ENCODE results near the gene DNAH3. TPM values are rescaled to one million over a fixed set of nuclear protein-coding genes. Genes with fewer than 3 reads are reported as not detected.

The DNAH3 gene
- total and polyA plus RNA-seq, 2 of the 8 experiments (the other 6 are each of a cell fraction or from before 2014, with no cell fraction given) = 0.57 to 0.71 TPM

DNA sequence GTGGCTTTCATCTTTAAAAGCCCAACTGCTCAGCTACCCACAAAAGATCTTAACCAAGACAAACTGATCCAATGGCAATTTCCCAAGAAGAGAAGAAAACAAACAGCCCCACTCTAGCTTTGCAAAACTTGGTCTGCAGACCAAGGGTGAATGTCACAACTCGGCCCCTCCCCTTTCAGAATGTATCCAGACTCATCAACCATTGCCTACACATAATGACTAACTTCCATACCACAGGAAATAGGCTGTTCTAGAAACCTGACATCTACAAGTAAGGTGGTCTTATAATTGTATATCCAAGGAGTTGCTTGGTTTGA, 266.4 kb downstream of the DNAH3 start:
- no peak overlapping the region for H3K14ac ChIP-seq (ENCODE audit: insufficient read length)
- no peak overlapping the region for H4K91ac ChIP-seq (replicated peaks; ENCODE audit: insufficient read length, low read length)
- H2BK5ac ChIP-seq (ENCODE audit: low read depth, low read length) = no peak overlapping the region
- POLR2A ChIA-PET (ENCODE audit: partially characterized antibody) = interaction anchor here (1.1 to 2.4 kb wide), 2 partner anchors 11 to 15 kb away, joined by 3 to 5 read pairs; no protein-coding TSS in a partner anchor
- no peaks in the 10 kb centered on the region for H3K36me3 ChIP-seq (ENCODE audit: control insufficient read depth in 2 of 4, insufficient read depth in 4 of 4, low read length in 3 of 4)
- no peak overlapping the region for H2AK5ac ChIP-seq (ENCODE audit: low read depth, low read length)
- no peaks in the 10 kb centered on the region for H3K9me3 ChIP-seq (ENCODE audit: insufficient read depth in 2 of 2, low read depth in 1 of 2, low read length in 1 of 2)
- no peak overlapping the region for H2BK120ac ChIP-seq (replicated peaks; ENCODE audit: low read depth, low read length)
- WGBS, 2 experiments (ENCODE audit: extremely low coverage in 1 of 2, insufficient coverage in 1 of 2, insufficient read length in 1 of 2, insufficient replicate concordance in 2 of 2, low coverage in 1 of 2, low lambda C conversion rate in 2 of 2, missing lambda C conversion rate in 1 of 2) = 88% methylated on average over 1 of the region's 1 CpG; no CpG with 5 or more reads in 1 of the 2 experiments
- H3K4me3 ChIP-seq (ENCODE audit: extremely low read depth in 1 of 4, insufficient read depth in 2 of 4, low read depth in 3 of 4, low read length in 4 of 4) = no peak overlapping the region
- H3K79me2 ChIP-seq (ENCODE audit: control insufficient read depth in 1 of 2, insufficient read depth in 2 of 2, low read length in 2 of 2) = peaks cover 6 to 74% of the 10 kb centered on the region in 2 experiments; a peak in 3 of 4 replicates
- no peak overlapping the region for H3K9ac ChIP-seq (replicated peaks in 1 of 4; ENCODE audit: extremely low read depth in 1 of 4, low read depth in 3 of 4, low read length in 3 of 4)
- H4K5ac ChIP-seq (ENCODE audit: insufficient read length, low read depth, low read length) = no peak overlapping the region
- FAIRE-seq = no peak
- H3K4ac ChIP-seq (replicated peaks; ENCODE audit: insufficient read length, low read depth, low read length) = no peak overlapping the region
- no peak overlapping the region for H3K23ac ChIP-seq (ENCODE audit: insufficient read length)
- H3K27me3 ChIP-seq (replicated peaks in 1 of 4; ENCODE audit: control insufficient read depth in 3 of 4, extremely low read depth in 1 of 4, insufficient read depth in 3 of 4, low read length in 3 of 4) = no peaks in the 10 kb centered on the region
- no peak overlapping the region for H2BK12ac ChIP-seq (ENCODE audit: low read depth, low read length)
- no peak overlapping the region for H3K4me2 ChIP-seq (ENCODE audit: insufficient read depth in 1 of 2, low read depth in 2 of 2, low read length in 2 of 2)
- no peak overlapping the region for H2BK15ac ChIP-seq (ENCODE audit: low read length)
- H2AFZ ChIP-seq (ENCODE audit: low read length) = no peak overlapping the region
- CTCF ChIA-PET (ENCODE audit: partially characterized antibody) = no interaction called here
- no peaks in the 10 kb centered on the region for H4K20me1 ChIP-seq (replicated peaks in 1 of 2; ENCODE audit: control insufficient read depth in 1 of 2, insufficient read depth in 2 of 2, low read length in 2 of 2)
- no peak overlapping the region for H4K8ac ChIP-seq (ENCODE audit: extremely low read depth, insufficient read depth, low read length)
- no peak overlapping the region for H3K18ac ChIP-seq (ENCODE audit: extremely low read depth, low read length)
- no peak overlapping the region for H3K56ac ChIP-seq (replicated peaks; ENCODE audit: insufficient read length, low read depth, low read length)
- no peak overlapping the region for H3K27ac ChIP-seq (ENCODE audit: low read depth, low read length)
- peaks cover 7% of the 10 kb centered on the region; the same call in 1 of the 2 replicates for H3K79me1 ChIP-seq (ENCODE audit: low read depth, low read length)
- H3K4me1 ChIP-seq (replicated peaks in 1 of 4; ENCODE audit: control insufficient read depth in 3 of 4, insufficient read depth in 4 of 4, low read length in 3 of 4) = peaks cover 0 to 3% (median under 1%) of the 10 kb centered on the region in 4 experiments; a peak in 2 of 7 replicates
- H3K23me2 ChIP-seq (ENCODE audit: low read depth, low read length) = no peaks in the 10 kb centered on the region
- H2BK20ac ChIP-seq (ENCODE audit: low read length) = no peak overlapping the region
- TF ChIP-seq CHD1 (IDR thresholded peaks at IDR 0.05; ENCODE audit: low read depth, low read length) (no peak), SP1 (IDR thresholded peaks at IDR 0.05; ENCODE audit: low read depth, low read length) (no peak), RAD21 (IDR thresholded peaks at IDR 0.05 in 1 of 2, conservative IDR thresholded peaks at IDR 0.05 in 1 of 2; ENCODE audit: low read depth in 2 of 2, low read length in 2 of 2) (no peak), JUN (IDR thresholded peaks at IDR 0.05; ENCODE audit: low read depth, low read length) (no peak), RXRA (IDR thresholded peaks at IDR 0.05; ENCODE audit: insufficient read depth, low read depth, low read length) (no peak), EZH2 (IDR thresholded peaks at IDR 0.05; ENCODE audit: low read depth, low read length, severe bottlenecking) (no peak), SIRT6 (IDR thresholded peaks at IDR 0.05; ENCODE audit: low read length) (no peak)
- no peak for DNase-seq (ENCODE audit: low read depth in 1 of 2, low spot score in 2 of 2)

Data from H1 (cell line).